WTC11 (cell line): Measurements from ENCODE around the gene RNF212. TPM values are rescaled to one million over a fixed set of nuclear protein-coding genes. Genes with fewer than 3 reads are reported as not detected.

ENCODE experiments used
- ATAC-seq: fragments of 200-7000 bp; cut with Tn5 transposase; 2 replicates; pipeline ENCODE4 v1.10.0; 2021; ENCODE audit warnings: mild to moderate bottlenecking, moderate library complexity
- CTCF ChIA-PET: fragments of 300-600 bp; sonication (Branson Sonifier 250); formaldehyde crosslinking; loops from one replicate; lab custom pipeline; 2021; ENCODE audit warnings: antibody characterized with exemption; lab: Charles Lee
- POLR2A ChIA-PET: fragments of 350-600 bp; sonication (Branson Sonifier 250); formaldehyde crosslinking; loops from one replicate; lab custom pipeline; 2021; ENCODE audit warnings: antibody characterized with exemption; lab: Charles Lee
- DNase-seq: peaks from one replicate; pipeline ENCODE4 v3.0.0; 2021; ENCODE audit warnings: low spot score
- H3K27ac Mint-ChIP-seq: 2 replicates; pipeline ENCODE4 v1.8.0; 2021; ENCODE audit warnings: mixed read lengths
- H3K27me3 Mint-ChIP-seq: 2 replicates; pipeline ENCODE4 v1.8.0; 2021; ENCODE audit warnings: low read depth, mild to moderate bottlenecking, moderate library complexity, mixed read lengths
- H3K36me3 Mint-ChIP-seq: 2 replicates; pipeline ENCODE4 v1.8.0; 2021; ENCODE audit warnings: mixed read lengths
- H3K4me1 Mint-ChIP-seq: 2 replicates; pipeline ENCODE4 v1.8.0; 2022; ENCODE audit warnings: mixed read lengths
- H3K4me3 Mint-ChIP-seq: 2 replicates; pipeline ENCODE4 v1.8.0; 2021; ENCODE audit warnings: mild to moderate bottlenecking, moderate library complexity, mixed read lengths
- H3K9me3 Mint-ChIP-seq: 2 replicates; pipeline ENCODE4 v1.8.0; 2021; ENCODE audit warnings: mixed read lengths
- CBFB ChIP-seq: sonication (generic); formaldehyde crosslinking; IDR thresholded peaks from 2 replicates; pipeline ENCODE4 v1.8.1; 2022; ENCODE audit warnings: mild to moderate bottlenecking, low read depth, missing genetic modification reagents
- GABPB1 ChIP-seq: sonication (generic); formaldehyde crosslinking; IDR thresholded peaks from 2 replicates; pipeline ENCODE4 v1.8.1; 2023; ENCODE audit warnings: mild to moderate bottlenecking, missing genetic modification reagents
- NFYB ChIP-seq: sonication (generic); formaldehyde crosslinking; conservative IDR thresholded peaks from 2 replicates; pipeline ENCODE4 v1.8.0; 2022; ENCODE audit warnings: low read depth, missing genetic modification reagents
- NR1H2 ChIP-seq: sonication (generic); formaldehyde crosslinking; IDR thresholded peaks from 2 replicates; pipeline ENCODE4 v1.9.0; 2021; ENCODE audit warnings: mild to moderate bottlenecking, moderate library complexity, missing genetic modification reagents
- NR2C2 ChIP-seq: sonication (generic); formaldehyde crosslinking; IDR thresholded peaks from 2 replicates; pipeline ENCODE4 v1.8.0; 2022; ENCODE audit warnings: mild to moderate bottlenecking, missing genetic modification reagents
- NR3C1 ChIP-seq: sonication (generic); formaldehyde crosslinking; conservative IDR thresholded peaks from 2 replicates; pipeline ENCODE4 v1.8.1; 2023; ENCODE audit warnings: low read depth, mild to moderate bottlenecking, missing genetic modification reagents
- TEAD1 ChIP-seq: sonication (generic); formaldehyde crosslinking; IDR thresholded peaks from 2 replicates; pipeline ENCODE4 v1.8.0; 2022; ENCODE audit warnings: mild to moderate bottlenecking, missing genetic modification reagents
- TEAD4 ChIP-seq: sonication (generic); formaldehyde crosslinking; IDR thresholded peaks from 2 replicates; pipeline ENCODE4 v1.8.0; 2022; ENCODE audit warnings: mild to moderate bottlenecking, missing genetic modification reagents
- ZNF121 ChIP-seq: sonication (generic); formaldehyde crosslinking; IDR thresholded peaks from 2 replicates; pipeline ENCODE4 v1.8.0; 2023; ENCODE audit warnings: missing genetic modification reagents
- ZNF232 ChIP-seq: sonication (generic); formaldehyde crosslinking; IDR thresholded peaks from 2 replicates; pipeline ENCODE4 v1.8.0; 2022; ENCODE audit warnings: mild to moderate bottlenecking, missing genetic modification reagents
- ZNF263 ChIP-seq: sonication (generic); formaldehyde crosslinking; IDR thresholded peaks from 2 replicates; pipeline ENCODE4 v1.8.1; 2022; ENCODE audit warnings: low read depth, mild to moderate bottlenecking, moderate library complexity, missing genetic modification reagents
- total RNA-seq: library from RNA; stranded (reverse); gene quantifications from 3 replicates; pipeline ENCODE4 v1.2.3, GENCODE V29; 2021
- TF ChIP-seq, protein P1 (sequence below): sonication (generic); formaldehyde crosslinking; IDR thresholded peaks from 2 replicates; pipeline ENCODE4 v1.8.1; 2022; ENCODE audit warnings: mild to moderate bottlenecking, moderate library complexity, missing genetic modification reagents
- TF ChIP-seq, protein P2 (sequence below): sonication (generic); formaldehyde crosslinking; IDR thresholded peaks from 2 replicates; pipeline ENCODE4 v1.8.0; 2023; ENCODE audit warnings: mild to moderate bottlenecking, missing genetic modification reagents
- TF ChIP-seq, protein P3 (sequence below): sonication (generic); formaldehyde crosslinking; conservative IDR thresholded peaks from 2 replicates; pipeline ENCODE4 v1.8.1; 2023; ENCODE audit warnings: mild to moderate bottlenecking, low read depth, missing genetic modification reagents, moderate library complexity
- TF ChIP-seq, protein P4 (sequence below): sonication (generic); formaldehyde crosslinking; IDR thresholded peaks from 2 replicates; pipeline ENCODE4 v1.8.1; 2023; ENCODE audit warnings: mild to moderate bottlenecking, missing genetic modification reagents, moderate library complexity
- TF ChIP-seq, protein P5 (sequence below): sonication (generic); formaldehyde crosslinking; IDR thresholded peaks from 2 replicates; pipeline ENCODE4 v1.8.1; 2022; ENCODE audit warnings: low read depth, missing genetic modification reagents, borderline replicate concordance
- TF ChIP-seq, protein P6 (sequence below): fragments of 250-450 bp; sonication (Bioruptor Pico); IDR thresholded peaks from 2 replicates; pipeline ENCODE4 v1.9.0; 2021; ENCODE audit warnings: mild to moderate bottlenecking
- TF ChIP-seq, protein P7 (sequence below): fragments of 250-450 bp; sonication (Bioruptor Pico); IDR thresholded peaks from 2 replicates; pipeline ENCODE4 v1.9.0; 2021; ENCODE audit warnings: mild to moderate bottlenecking

Gene RNF212
- total RNA-seq, 1 experiment from 2014 or later, result 1.0 TPM

DNA sequence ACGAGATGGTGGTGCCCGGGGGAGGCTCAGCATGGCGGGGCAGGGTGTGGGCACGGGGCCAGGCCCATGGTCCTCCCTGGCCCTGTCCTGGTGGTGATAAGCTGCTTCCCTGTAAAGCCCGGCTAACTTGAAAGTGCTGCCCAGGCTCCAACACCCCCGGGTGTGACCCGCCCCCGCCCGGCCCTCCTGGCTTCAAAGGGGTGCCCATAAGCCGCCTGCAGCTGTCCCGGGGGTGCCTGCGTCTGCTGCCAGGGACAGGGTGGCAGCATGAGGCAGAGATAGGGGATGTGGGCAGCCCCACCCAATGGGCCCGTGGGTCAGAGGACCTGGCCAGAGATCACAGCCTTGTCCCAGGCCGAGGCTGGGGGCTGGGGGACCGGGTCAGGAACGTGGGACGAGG lies 83.8 kb downstream of the RNF212 start (continued):
- TF ChIP-seq, protein P1, sequence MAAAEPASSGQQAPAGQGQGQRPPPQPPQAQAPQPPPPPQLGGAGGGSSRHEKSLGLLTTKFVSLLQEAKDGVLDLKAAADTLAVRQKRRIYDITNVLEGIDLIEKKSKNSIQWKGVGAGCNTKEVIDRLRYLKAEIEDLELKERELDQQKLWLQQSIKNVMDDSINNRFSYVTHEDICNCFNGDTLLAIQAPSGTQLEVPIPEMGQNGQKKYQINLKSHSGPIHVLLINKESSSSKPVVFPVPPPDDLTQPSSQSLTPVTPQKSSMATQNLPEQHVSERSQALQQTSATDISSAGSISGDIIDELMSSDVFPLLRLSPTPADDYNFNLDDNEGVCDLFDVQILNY, result no peak
- TF ChIP-seq, protein P2, sequence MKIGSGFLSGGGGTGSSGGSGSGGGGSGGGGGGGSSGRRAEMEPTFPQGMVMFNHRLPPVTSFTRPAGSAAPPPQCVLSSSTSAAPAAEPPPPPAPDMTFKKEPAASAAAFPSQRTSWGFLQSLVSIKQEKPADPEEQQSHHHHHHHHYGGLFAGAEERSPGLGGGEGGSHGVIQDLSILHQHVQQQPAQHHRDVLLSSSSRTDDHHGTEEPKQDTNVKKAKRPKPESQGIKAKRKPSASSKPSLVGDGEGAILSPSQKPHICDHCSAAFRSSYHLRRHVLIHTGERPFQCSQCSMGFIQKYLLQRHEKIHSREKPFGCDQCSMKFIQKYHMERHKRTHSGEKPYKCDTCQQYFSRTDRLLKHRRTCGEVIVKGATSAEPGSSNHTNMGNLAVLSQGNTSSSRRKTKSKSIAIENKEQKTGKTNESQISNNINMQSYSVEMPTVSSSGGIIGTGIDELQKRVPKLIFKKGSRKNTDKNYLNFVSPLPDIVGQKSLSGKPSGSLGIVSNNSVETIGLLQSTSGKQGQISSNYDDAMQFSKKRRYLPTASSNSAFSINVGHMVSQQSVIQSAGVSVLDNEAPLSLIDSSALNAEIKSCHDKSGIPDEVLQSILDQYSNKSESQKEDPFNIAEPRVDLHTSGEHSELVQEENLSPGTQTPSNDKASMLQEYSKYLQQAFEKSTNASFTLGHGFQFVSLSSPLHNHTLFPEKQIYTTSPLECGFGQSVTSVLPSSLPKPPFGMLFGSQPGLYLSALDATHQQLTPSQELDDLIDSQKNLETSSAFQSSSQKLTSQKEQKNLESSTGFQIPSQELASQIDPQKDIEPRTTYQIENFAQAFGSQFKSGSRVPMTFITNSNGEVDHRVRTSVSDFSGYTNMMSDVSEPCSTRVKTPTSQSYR (CRISPR knock-in tag), result no peak
- no peak for TF ChIP-seq TEAD1 (CRISPR knock-in tag)

DNA sequence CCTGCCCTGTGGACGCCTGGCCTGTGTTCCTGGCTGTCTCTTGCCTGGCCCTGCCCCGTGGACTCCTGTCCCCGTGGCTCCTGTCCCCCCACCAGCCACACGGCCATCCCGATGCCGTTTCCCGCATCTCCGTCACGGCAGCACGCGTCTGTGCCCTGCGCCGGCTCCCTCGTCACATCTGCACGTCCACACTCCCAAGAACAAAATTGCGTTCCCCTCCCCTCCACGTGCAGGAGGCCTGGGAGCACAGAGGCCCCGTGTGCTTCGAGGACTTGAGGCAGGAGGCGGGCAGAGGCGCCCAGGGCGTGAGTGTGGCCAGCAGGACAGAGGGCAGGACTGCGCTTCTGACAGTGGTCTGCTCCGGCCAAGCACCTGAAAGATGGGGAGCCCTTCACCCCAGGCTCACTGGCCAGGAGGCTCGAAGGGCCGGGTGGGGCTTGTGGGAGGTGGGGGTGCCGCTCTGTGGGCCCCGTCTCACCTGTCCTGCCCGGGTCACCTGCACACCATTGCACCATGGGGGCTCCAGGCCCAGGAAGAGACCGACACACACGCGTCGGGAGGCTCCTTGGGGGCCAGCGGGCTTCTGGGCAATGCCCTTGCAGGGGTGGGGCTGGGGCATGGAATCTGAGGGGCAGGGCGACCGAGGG lies 84.7 kb downstream of the RNF212 start:
- Mint-ChIP-seq H3K36me3 (peaks cover 12% of the 10 kb centered on the region), H3K9me3 (no peaks in the 10 kb centered on the region), H3K27ac (no peak overlapping the region), H3K4me3 (no peak overlapping the region), H3K27me3 (no peaks in the 10 kb centered on the region), H3K4me1 (no peaks in the 10 kb centered on the region; the same call in 1 of the 2 replicates)
- TF ChIP-seq, protein P3, sequence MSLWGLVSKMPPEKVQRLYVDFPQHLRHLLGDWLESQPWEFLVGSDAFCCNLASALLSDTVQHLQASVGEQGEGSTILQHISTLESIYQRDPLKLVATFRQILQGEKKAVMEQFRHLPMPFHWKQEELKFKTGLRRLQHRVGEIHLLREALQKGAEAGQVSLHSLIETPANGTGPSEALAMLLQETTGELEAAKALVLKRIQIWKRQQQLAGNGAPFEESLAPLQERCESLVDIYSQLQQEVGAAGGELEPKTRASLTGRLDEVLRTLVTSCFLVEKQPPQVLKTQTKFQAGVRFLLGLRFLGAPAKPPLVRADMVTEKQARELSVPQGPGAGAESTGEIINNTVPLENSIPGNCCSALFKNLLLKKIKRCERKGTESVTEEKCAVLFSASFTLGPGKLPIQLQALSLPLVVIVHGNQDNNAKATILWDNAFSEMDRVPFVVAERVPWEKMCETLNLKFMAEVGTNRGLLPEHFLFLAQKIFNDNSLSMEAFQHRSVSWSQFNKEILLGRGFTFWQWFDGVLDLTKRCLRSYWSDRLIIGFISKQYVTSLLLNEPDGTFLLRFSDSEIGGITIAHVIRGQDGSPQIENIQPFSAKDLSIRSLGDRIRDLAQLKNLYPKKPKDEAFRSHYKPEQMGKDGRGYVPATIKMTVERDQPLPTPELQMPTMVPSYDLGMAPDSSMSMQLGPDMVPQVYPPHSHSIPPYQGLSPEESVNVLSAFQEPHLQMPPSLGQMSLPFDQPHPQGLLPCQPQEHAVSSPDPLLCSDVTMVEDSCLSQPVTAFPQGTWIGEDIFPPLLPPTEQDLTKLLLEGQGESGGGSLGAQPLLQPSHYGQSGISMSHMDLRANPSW, result no peak
- TF ChIP-seq NR3C1 (CRISPR knock-in tag) (no peak), NR1H2 (no peak), CBFB (CRISPR knock-in tag) (no peak), GABPB1 (CRISPR knock-in tag) (no peak), ZNF121 (CRISPR knock-in tag) (no peak), NFYB (no peak), NR2C2 (CRISPR knock-in tag) (no peak), ZNF263 (CRISPR knock-in tag) (no peak), ZNF232 (CRISPR knock-in tag) (no peak), TEAD4 (CRISPR knock-in tag) (no peak)
- TF ChIP-seq, protein P4, sequence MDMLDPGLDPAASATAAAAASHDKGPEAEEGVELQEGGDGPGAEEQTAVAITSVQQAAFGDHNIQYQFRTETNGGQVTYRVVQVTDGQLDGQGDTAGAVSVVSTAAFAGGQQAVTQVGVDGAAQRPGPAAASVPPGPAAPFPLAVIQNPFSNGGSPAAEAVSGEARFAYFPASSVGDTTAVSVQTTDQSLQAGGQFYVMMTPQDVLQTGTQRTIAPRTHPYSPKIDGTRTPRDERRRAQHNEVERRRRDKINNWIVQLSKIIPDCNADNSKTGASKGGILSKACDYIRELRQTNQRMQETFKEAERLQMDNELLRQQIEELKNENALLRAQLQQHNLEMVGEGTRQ (CRISPR knock-in tag), result no peak
- TF ChIP-seq, protein P2 (CRISPR knock-in tag), result no peak
- TF ChIP-seq, protein P5, sequence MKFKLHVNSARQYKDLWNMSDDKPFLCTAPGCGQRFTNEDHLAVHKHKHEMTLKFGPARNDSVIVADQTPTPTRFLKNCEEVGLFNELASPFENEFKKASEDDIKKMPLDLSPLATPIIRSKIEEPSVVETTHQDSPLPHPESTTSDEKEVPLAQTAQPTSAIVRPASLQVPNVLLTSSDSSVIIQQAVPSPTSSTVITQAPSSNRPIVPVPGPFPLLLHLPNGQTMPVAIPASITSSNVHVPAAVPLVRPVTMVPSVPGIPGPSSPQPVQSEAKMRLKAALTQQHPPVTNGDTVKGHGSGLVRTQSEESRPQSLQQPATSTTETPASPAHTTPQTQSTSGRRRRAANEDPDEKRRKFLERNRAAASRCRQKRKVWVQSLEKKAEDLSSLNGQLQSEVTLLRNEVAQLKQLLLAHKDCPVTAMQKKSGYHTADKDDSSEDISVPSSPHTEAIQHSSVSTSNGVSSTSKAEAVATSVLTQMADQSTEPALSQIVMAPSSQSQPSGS, result no peak
- TF ChIP-seq, protein P6, sequence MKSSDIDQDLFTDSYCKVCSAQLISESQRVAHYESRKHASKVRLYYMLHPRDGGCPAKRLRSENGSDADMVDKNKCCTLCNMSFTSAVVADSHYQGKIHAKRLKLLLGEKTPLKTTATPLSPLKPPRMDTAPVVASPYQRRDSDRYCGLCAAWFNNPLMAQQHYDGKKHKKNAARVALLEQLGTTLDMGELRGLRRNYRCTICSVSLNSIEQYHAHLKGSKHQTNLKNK (CRISPR knock-in tag), result no peak
- TF ChIP-seq, protein P1, result no peak
- TF ChIP-seq, protein P7, sequence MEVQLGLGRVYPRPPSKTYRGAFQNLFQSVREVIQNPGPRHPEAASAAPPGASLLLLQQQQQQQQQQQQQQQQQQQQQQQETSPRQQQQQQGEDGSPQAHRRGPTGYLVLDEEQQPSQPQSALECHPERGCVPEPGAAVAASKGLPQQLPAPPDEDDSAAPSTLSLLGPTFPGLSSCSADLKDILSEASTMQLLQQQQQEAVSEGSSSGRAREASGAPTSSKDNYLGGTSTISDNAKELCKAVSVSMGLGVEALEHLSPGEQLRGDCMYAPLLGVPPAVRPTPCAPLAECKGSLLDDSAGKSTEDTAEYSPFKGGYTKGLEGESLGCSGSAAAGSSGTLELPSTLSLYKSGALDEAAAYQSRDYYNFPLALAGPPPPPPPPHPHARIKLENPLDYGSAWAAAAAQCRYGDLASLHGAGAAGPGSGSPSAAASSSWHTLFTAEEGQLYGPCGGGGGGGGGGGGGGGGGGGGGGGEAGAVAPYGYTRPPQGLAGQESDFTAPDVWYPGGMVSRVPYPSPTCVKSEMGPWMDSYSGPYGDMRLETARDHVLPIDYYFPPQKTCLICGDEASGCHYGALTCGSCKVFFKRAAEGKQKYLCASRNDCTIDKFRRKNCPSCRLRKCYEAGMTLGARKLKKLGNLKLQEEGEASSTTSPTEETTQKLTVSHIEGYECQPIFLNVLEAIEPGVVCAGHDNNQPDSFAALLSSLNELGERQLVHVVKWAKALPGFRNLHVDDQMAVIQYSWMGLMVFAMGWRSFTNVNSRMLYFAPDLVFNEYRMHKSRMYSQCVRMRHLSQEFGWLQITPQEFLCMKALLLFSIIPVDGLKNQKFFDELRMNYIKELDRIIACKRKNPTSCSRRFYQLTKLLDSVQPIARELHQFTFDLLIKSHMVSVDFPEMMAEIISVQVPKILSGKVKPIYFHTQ (CRISPR knock-in tag), result no peak
- ChIA-PET CTCF (no interaction called here), POLR2A (no interaction called here)
- ATAC-seq, result no peak
- DNase-seq, result no peak
